NCI-H2196 (cell line): Measurements from ENCODE around the gene COA3.
"Not testable (repeated sequence)": the region's sequence is repeated elsewhere in the genome, so short reads cannot be mapped to it uniquely, and the experiment has no call there.

Experiments
- DNase-seq: peaks from one replicate; lab custom pipeline; 2025; ENCODE audit not compliant: unreplicated experiment; lab: John Stamatoyannopoulos, UW

COA3 gene

DNA sequence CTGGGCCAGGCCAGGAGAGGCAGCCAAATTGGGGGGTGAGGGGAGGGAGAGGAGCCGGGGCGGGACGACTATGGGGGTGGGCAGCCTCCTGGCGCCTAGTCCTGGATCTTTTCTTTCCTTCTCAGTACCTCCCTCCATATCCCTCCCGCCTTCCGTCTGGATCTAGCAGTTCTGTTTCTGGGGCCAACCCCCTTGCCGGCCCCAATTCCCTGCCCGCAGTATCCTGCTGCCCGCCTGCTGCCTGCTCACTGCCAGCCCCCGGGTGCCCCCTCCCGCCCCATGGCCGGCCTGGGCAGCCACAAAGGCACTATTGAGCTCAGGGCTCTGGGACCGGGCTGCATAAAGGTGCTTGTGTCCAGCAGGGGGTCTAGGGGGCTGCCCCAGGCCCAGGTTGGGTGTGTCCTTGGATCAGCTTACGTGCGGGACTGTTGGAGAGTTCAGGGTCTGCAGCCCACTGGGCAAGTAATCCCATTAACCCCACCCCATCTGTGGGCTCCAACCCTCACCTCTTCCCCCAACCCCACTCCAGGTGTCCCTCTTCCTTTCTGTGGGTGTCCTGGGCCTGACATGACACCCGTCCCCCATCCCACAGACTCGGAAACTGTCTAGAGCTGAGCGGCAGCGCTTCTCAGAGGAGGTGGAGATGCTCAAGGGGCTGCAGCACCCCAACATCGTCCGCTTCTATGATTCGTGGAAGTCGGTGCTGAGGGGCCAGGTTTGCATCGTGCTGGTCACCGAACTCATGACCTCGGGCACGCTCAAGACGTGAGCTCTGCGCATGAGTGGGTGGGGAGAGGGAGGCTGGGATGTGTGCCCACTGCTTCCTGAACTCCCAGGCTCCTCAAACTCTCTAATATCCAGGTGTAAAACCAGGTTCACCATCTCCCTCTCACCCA is 16.1 kb downstream of the COA3 start:
- no peak for DNase-seq

DNA sequence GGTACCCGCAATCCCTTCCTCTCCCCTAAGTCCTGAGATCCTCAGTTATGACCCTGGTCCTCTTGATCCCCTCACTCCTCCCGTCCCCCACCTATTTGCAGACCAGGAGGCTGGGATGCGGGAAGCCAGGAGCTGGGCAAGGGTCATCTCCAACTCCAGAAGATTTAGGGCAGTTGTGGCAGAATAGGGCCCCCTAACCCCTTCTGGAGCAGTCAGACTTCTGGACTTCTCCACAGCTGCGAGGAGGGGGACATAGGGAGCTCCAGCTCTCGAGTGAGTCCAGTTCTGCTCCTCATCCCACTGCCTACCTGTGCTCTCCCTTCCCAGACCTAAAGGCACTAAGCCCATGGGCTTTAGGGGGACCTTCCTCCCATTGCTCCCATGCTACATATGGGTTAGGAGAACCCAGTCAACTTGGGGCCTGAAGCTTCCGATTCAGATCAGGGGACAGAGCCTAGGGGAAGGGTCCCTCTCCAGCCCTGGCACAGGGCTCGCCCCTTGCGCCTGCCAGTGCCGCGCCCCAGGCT is 16.8 kb downstream of the COA3 start:
- DNase-seq, result no peak

DNA sequence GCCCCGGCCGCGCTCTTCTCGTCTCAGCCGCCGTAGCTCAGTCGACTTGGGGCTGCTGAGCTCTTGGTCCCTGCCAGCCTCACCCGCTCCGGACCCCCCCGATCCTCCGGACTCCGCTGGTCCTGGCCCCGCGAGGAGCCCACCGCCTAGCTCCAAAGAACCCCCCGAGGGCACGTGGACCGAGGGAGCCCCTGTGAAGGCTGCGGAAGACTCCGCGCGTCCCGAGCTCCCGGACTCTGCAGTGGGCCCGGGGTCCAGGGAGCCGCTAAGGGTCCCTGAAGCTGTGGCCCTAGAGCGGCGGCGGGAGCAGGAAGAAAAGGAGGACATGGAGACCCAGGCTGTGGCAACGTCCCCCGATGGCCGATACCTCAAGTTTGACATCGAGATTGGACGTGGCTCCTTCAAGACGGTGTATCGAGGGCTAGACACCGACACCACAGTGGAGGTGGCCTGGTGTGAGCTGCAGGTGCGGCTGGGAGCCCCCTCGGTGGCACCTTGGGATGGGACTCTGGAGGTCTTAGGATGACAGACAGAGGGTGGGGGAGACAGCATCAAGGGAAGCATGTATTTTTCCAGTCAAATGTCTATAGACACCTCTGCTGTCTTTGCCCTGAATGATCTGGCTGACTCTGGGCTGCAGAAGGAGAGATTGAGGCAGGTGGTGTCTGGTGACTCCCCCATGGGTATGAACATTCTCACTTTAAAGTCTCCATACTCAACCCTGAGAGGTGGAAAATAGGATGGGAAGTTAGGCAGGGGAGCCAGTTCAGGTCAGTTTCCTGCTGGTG is 17.5 kb downstream of the COA3 start:
- DNase-seq, result no peak

DNA sequence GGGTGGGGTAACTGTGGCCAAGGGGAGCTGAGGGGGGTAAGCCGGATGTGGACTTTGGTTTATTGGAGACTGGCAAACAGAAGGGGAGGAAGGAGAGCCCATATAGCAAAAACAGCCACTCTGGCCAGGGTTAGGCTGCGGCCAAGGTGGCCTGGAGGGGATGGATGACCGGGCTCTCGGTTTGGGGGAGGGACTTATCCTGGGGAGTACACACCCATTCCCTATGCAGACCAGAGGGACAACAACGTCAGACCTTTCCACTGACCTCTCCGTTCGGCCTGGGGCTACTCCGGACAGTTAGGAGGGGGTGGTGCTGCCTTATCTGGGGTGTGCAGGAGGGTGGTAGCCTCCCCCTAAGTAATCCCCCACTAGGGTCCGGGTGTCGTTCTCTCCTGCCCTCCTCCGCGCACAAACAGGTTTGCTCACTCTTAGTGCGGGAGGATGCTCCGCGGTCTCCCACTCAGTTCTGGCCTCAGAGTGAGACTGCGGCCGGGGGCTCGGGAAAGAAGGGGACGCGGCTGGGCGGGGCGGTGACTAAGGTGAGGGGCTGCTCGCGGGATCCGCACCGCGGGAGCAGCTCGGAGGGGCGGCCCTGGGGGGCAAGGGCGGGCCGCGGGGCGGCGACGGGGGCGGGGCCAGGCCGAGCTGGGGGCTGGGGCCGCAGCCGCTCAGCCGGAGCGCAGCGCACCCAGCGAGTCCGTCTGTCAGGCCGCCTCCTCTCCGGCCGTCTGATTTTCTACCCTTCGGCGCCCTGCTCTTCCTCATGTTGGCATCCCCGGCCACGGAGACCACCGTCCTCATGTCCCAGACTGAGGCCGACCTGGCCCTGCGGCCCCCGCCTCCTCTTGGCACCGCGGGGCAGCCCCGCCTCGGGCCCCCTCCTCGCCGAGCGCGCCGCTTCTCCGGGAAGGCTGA is 18.3 kb downstream of the COA3 start, which contains the start of gene WNK4:
Gene WNK4 (plus strand): TSS at position 675 of the 915 bp plus-strand sequence. CDS start 89 bp downstream, at position 764.
- DNase-seq, result no peak

DNA sequence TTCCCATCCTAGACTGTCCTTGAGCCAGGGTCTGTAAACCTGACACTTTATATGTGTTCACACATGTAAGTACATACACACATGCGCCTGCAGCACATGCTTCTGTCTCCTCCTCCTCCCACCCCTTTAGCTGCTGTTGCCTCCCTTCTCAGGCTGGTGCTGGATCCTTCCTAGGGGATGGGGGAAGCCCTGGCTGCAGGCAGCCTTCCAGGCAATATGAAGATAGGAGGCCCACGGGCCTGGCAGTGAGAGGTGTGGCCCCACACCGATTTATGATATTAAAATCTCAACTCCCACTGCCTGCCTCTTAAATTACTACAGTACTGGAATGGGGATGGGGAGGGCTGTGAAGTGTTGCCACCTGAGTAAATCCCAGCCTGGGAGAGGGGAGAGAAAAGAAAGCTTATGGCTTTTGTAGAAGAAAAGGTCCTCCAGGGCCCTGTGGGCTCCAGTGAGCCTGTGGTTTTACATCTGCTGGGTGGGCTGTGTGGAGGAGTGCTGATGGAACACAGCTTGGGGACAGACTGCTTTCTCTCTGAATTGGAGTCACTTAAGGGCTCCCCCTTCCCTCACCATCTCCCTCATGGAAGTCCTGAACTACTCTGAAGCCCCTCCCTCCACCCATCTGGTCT is 19.1 kb downstream of the COA3 start:
- no peak for DNase-seq

DNA sequence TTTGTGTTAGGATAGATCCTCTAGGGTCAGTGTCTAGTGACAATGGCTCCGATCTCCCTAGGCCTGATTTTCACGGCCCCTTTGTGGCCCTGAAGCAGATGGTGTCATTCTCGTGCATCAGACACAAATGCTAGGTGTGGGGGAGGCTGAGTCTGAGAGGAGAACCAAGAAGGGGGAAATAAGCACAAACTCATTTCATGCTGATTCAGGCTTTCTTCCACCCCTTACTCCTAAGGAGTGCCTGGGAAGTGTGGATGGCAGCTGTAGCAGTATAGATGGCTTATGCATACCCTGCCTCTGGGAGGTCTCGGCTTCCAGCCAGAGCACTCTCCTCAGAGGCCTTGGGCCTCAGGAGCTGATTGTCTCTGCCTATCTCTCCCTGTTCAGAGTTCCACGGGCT is 19.9 kb downstream of the COA3 start:
- DNase-seq, result no peak

DNA sequence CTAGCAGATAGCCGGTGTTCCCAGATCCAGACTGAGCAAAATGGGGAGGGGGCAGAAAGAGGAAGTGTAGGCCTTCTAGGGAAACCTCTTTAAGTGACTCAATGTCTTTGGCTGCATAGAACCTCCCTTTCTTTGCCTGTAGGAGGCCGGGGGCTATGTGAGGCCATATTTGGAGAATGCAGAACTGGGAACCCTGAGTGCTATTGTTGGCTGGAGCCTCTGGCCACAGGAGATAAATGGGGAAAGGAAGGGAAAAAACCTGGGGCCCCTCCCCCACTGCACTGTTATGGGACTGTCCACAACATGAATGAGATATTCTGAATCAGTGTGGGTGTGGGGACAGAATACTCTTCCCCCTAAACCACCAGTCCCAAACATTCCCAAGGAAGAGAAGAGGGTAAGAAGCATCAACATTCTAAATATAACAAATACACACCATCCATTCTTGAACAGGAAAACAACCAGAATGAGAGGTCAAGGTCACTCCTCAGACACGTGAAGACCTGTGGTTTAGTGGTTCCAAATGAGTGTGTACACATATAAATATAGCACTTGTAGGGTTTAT is 22.9 kb downstream of the COA3 start:
- DNase-seq, result no peak

DNA sequence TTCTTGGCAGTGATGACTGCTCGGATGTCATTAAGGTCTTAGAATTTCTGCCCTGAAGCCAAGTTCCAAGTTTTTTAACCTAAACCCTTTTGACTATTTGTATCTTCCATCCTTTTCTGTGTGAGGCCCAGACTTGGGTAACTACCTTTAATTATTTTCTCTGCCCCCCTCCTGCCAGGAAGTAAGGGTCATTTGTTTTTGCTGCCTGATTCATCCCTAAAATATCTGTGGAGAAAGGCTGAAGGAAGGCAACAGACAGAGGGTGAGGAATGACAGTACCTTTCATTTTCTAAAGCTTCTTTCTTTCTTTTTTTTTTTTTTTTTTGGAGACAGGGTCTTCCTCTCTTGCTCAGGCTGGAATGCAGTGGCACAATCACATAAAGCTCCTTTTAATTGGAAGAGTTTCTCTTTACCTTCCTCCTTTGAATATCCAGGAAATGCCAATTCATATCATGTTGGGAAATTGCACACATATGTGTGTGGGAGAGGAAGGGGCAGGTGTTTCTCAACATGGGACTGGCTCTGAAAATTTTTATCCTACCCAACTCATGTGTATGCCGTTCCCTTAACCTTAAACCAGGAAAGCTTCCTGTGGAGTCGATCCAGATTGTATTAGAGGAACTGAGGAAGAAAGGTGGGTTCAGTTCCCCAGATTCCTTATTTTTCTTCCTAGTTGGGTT is 24.3 kb downstream of the COA3 start:
- no peak for DNase-seq

DNA sequence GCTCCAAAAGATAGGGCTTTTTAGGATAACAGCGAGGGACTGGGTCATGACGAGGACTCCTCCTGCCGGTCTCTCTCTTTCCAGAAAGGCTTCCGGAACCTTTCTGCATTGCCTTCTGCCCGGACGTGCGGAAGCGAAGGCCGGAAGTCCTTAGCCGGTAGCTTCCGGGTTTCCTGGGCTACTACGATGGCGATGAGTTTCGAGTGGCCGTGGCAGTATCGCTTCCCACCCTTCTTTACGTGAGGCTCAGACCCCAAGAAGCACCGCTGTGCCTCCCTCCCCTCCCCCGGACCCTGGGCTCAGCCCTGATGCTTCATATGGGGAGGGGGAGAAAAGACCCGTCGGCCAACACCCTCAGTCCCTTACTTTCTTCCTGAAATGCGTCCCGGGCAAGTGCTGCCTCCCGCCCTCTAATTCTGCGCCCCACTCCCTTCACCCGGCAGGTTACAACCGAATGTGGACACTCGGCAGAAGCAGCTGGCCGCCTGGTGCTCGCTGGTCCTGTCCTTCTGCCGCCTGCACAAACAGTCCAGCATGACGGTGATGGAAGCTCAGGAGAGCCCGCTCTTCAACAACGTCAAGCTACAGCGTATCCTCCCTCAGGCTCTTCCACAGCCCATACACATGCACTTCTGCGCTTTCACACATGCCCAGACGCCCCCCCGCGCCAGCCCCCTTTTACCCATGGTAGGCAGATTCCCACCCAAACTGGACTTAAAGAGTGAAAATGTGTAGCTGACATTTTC is 25.0 kb downstream of the COA3 start, which contains the start of gene VPS25:
Gene VPS25 (plus strand): TSS at position 160 of the 746 bp plus-strand sequence. CDS start 27 bp downstream, at position 187.
- DNase-seq, result peak; percentile 57

DNA sequence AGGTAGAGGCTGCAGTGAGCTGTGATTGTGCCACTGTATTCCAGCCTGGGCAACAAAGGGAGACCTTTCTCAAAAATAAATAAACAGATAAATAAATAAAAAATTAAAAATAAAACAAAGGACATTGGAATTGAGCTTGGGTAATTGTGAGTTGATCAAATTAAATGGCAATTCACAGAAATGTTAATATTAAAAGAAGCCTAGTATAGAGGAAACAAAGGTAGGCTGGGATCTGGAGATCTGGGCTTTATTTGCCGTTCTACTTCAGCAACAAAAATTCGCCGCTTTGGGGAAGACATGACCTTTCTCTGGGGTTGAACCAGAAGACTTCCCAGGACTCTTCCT is 25.6 kb downstream of the COA3 start:
- no peak for DNase-seq

DNA sequence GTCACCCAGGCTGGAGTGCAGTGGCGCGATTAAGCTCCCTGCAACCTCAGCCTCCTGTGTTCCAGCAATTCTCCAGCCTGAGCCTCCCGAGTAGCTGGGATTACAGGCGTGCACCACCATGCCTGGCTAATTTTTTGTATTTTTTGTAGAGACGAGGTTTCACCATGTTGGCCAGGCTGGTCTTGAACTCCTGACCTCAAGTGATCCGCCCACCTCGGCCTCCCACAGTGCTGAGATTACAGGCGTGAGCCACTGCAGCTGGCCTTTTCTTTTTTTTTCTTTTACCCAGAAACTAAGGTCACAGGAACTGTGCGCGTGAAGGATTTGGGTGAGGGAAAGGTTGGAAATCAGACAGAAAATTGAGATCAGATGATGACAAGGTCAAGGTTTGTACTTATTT is 28.5 kb downstream of the COA3 start:
- not testable (repeated sequence) for DNase-seq

DNA sequence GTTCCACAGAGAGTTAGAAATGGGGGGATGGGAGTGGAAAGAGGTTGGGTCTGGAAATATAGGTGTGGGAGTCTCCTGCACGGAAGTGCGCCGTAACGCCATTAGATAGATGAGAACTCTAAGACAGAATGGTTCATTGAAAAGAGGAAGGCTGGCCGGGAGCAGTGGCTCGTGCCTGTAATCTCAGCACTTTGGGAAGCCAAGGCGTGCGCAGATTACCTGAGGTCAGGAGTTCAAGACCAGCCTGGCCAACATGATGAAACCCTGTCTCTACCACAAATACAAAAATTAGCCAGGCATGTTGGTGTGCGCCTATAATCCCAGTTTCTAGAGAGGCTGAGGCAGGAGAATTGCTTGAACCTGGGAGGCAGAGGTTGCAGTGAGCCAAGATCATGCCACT is 30.5 kb downstream of the COA3 start:
- not testable (repeated sequence) for DNase-seq

DNA sequence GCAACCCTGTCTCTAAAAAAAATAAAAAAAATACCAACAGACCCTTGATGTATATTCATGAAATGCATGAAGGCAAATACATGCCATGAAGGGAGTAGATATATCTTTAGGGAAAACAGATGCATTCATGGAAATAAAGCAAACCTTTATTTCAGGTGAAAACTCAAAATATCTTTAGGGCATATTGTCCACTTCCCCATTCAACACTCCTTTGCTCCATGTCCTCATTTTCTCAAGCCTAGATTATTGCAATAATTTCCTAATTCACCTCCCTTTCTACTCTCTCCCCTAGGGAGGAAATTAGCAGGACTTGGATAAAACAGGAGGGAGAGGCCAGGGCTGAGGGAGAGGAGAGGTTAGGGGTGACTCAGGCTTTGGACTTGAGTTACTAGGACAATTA is 31.0 kb downstream of the COA3 start:
- DNase-seq, result no peak

DNA sequence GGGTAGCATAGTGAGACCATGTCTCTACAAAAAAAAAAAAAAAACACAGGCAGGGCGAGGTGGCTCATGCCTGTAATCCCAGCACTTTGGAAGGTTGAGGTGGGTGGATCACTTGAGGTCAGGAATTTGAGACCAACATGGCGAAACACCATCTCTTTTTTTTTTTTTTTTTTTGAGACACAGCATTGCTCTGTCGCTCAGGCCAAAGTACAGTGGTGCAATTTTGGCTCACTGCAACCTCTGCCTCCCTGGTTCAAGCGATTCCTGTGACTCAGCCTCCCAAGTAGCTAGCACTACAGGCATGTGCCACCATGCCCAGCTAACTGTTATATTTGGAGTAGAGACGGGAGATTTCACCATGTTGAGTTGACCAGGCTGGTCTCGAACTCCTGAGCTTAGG is 32.4 kb downstream of the COA3 start:
- no peak for DNase-seq

DNA sequence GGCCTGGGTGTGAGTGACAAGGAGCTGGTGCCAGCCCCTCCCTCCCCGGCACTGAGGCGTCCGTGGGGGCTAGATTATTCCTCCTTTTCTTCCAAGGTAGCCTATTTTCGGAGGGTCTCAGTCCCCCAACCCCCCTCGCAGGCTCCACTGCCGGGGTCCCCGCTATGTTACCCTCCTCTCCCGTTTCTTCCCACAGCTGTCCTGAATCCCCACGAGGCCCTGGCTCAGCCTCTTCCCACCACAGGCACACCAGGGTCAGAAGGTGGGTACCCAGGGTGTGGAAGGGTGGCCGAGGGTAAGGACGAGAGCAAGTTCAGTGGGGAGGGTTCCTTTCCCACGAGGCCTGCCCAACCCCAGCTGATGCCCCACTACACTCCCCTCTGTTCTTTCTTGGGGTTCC is 36.9 kb downstream of the COA3 start:
- no peak for DNase-seq

DNA sequence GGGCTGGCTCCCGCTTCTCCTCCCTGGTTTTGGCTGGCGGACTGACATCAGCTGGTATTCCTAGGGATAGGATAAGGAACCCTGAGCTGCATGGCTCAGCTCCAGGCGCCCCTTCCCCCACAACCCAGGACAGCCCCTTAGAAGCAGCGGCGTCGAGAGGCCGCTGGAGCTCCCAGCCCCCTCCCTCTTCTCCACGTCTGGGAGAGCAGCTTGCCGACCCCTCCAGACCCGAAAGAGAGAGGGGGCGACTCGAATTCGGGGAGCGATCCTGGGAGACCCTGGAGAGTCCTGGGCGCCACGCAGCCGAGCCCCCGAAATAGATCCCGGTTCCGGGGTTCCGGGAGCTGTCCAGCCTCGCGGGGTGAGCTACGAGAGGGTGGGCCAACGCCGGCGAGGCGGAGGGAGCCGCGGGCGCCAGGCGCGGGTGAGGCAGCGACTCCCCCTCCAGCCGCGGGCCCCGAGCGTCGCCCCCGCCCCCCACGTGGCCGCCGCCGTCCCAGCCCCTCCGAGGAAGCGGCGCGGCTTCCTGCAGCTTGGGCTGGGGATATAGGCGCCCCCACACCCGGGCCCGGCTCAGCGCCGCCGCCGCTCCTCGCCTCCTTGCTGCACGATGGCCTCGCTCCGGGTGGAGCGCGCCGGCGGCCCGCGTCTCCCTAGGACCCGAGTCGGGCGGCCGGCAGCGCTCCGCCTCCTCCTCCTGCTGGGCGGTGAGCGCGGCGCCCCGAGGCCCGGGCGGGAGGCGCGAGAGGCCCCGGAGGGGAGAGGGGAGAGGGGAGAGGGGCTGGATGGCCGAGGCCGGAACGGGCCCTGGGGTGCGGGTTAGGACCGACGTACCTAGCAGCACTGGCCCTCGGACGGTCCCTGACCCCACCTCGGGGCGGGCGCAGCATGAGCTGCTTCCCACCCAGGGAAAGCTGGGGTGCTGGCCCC is 37.6 kb downstream of the COA3 start, which contains the start of gene RAMP2:
Gene RAMP2 (plus strand): TSS at position 576 of the 930 bp plus-strand sequence. CDS start 35 bp downstream, at position 611.
- peak; percentile 2 for DNase-seq

DNA sequence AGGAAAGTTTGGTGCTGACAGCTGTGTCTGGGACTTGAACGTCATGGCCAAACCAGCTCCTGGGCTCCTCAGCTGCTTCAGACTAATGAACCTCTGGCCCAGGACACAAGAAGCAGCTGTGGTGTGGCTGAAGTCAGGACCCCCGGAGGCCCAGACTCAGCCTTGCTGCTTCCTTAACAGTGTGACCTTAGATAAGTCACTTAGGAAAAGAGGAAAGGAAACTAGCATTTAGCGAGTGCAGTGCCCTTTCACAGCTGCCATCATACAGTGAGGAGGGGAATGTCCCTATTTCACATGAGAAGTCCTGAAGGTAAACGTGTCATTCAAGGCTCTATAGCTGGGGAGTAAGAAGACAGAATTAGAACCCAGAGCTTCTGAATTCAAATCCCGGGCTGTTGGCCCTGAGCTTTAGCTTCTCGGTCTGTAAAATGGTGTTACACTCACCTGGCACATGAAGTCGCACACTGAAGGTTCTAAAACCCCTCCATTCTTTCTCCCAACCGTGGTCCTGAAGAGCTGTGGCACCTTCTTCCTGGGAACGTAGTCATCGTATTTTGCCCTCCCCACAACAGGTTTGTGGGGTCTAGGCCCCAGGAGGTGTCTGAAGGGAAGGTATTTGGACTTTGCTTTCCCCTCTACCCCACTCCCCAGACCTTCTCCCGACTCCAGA is 38.4 kb downstream of the COA3 start:
- no peak for DNase-seq
